Adrenal gland (tissue), 5 donors: ENCODE measurements around the gene AP1G2.

Experiments
- POLR2A ChIP-seq, 2 donors: fragments of 450-650 bp; IDR thresholded peaks; one replicate each; pipeline ENCODE4 v1.6.1; 2017; ENCODE audit warnings: antibody characterized with exemption in 2 of 2, mild to moderate bottlenecking in 2 of 2, moderate library complexity in 1 of 2
- TF ChIP-seq, protein P1 (sequence below), 6 experiments: fragments of 450-650 bp in 4 of 6; fragments of 200-600 bp in 2 of 6; sonication (generic) in 1 of 6; IDR thresholded peaks; 1 replicate in 5 of 6; 2 replicates in 1 of 6; pipeline versions ENCODE4 v1.5.1 to v1.8.0; 2016 to 2021; ENCODE audit warnings: antibody characterized with exemption in 6 of 6, mild to moderate bottlenecking in 2 of 6, moderate library complexity in 1 of 6
- donor health status: DM: no; HTN: no; CAD: no.

GRCh38 chr14:23568021-23568599, 519 bp upstream of the AP1G2 start:
- TF ChIP-seq, protein P1, sequence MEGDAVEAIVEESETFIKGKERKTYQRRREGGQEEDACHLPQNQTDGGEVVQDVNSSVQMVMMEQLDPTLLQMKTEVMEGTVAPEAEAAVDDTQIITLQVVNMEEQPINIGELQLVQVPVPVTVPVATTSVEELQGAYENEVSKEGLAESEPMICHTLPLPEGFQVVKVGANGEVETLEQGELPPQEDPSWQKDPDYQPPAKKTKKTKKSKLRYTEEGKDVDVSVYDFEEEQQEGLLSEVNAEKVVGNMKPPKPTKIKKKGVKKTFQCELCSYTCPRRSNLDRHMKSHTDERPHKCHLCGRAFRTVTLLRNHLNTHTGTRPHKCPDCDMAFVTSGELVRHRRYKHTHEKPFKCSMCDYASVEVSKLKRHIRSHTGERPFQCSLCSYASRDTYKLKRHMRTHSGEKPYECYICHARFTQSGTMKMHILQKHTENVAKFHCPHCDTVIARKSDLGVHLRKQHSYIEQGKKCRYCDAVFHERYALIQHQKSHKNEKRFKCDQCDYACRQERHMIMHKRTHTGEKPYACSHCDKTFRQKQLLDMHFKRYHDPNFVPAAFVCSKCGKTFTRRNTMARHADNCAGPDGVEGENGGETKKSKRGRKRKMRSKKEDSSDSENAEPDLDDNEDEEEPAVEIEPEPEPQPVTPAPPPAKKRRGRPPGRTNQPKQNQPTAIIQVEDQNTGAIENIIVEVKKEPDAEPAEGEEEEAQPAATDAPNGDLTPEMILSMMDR (IDR thresholded peaks at IDR 0.05) = no peak
- TF ChIP-seq POLR2A (IDR thresholded peaks at IDR 0.05) = no peak
